Thoracic aorta (tissue), 2 donors: ENCODE data around the gene TOP3A. TPM values are rescaled to one million over a fixed set of nuclear protein-coding genes. Genes with fewer than 3 reads are reported as not detected.

ENCODE experiments used
- ATAC-seq: fragments of 150-250 bp; one replicate; pipeline ENCODE4 v1.8.0; 2017; ENCODE audit warnings: low read depth; ENCODE audit not compliant: insufficient number of reproducible peaks, low FRiP score
- DNase-seq: peaks from one replicate; pipeline ENCODE4 v3.0.0-alpha.2; 2020; ENCODE audit warnings: low spot score
- H3K27ac ChIP-seq, 2 donors: fragments of 200-600 bp; sonication (generic); 1 replicate in 1 of 2; 2 replicates in 1 of 2; pipeline ENCODE4 v1.5.1; 2016; ENCODE audit warnings: mild to moderate bottlenecking in 2 of 2, moderate library complexity in 2 of 2
- H3K27me3 ChIP-seq: fragments of 200-600 bp; sonication (generic); replicated peaks from 2 replicates; pipeline ENCODE4 v1.6.0; 2016; ENCODE audit warnings: mild to moderate bottlenecking; ENCODE audit not compliant: insufficient read depth
- H3K36me3 ChIP-seq: fragments of 200-600 bp; sonication (generic); one replicate; pipeline ENCODE4 v1.5.1; 2016
- H3K4me1 ChIP-seq, 2 donors: fragments of 200-600 bp; sonication (generic); 1 replicate in 1 of 2; 2 replicates in 1 of 2; pipeline versions ENCODE4 v1.5.1 to v1.6.0; 2016; ENCODE audit warnings: low read depth in 2 of 2, mild to moderate bottlenecking in 1 of 2; ENCODE audit not compliant: control insufficient read depth in 1 of 2
- H3K4me3 ChIP-seq: fragments of 200-600 bp; sonication (generic); 2 replicates; pipeline ENCODE4 v1.5.1; 2016; ENCODE audit warnings: mild to moderate bottlenecking
- H3K9me3 ChIP-seq: fragments of 200-600 bp; sonication (generic); 2 replicates; pipeline ENCODE4 v1.5.1; 2016
- CTCF ChIP-seq: fragments of 200-600 bp; sonication (generic); IDR thresholded peaks from one replicate; pipeline ENCODE4 v1.5.1; 2019; ENCODE audit warnings: antibody characterized with exemption
- total RNA-seq, 2 donors: library from RNA; depleted of rRNA; stranded (reverse); fragments of >200 nt; gene quantifications; one replicate each; pipeline versions ENCODE4 v1.1.0 to v1.2.3, GENCODE V29; 2016

The TOP3A gene
- total RNA-seq, 2 donors from 2014 or later = 33.4 to 54.6 TPM

DNA sequence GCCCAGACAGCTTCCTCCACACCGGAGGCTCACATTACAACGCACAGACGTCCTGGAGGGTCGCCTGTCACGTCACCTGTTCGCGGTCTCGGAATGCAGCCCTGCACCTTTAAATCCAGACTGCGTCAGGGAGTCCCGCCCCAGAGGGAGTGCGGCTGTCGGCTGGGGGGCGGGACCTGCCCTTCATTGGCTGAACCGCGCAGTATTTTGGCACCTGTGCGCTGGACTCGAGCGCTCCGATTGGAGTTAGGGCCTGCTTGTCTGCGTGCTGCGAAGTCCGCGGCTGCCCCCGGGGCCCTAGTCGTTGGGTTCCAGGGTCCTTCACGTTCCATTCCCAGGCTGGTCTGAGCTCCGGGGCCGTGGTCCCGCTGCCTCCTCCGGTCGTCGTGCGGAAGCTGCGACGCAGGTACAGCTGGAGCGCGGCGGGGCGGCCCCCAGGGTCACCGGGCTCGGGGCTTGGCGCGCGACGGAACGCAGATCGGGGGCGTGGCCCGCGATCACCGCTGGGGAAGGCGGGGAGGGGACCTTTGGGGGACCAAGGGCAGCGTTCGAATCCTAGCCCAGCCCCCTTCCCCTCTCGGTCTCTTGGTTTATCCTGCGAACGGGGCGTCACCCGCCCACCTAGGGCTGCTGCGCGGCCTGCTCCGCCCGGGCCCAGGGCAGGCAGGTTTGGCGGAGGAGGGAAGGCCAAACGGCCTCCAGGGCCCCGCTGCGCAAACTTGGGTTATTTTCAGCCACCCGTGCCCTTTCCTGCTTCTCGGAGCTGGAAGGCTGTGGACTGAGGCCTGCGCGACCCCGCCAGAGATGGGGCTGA lies 54.3 kb downstream of the TOP3A start, which contains the start of gene MIEF2:
Gene MIEF2, plus strand, starts transcription at position 331 of the 814 bp plus-strand sequence. CDS start 2,059 bp downstream, outside the sequence.
- Histone ChIP-seq H3K4me3 (peak within 1 kb of the TSS; percentile 85), H3K27me3 (no peaks in the 10 kb centered on the region), H3K27ac (peak within 1 kb of the TSS; percentile 96), H3K9me3 (no peaks in the 10 kb centered on the region), H3K36me3 (peaks cover 29% of the 10 kb centered on the region), H3K4me1 (peaks cover 29 to 48% of the 10 kb centered on the region in 2 donors)
- peak; percentile 72 for ATAC-seq
- DNase-seq = peak; percentile 74
- no peak for TF ChIP-seq CTCF

GRCh38 chr17:18259621-18260331 lies 55.0 kb downstream of the TOP3A start:
- H3K4me1 ChIP-seq = peaks cover 29 to 48% of the 10 kb centered on the region in 2 donors

DNA sequence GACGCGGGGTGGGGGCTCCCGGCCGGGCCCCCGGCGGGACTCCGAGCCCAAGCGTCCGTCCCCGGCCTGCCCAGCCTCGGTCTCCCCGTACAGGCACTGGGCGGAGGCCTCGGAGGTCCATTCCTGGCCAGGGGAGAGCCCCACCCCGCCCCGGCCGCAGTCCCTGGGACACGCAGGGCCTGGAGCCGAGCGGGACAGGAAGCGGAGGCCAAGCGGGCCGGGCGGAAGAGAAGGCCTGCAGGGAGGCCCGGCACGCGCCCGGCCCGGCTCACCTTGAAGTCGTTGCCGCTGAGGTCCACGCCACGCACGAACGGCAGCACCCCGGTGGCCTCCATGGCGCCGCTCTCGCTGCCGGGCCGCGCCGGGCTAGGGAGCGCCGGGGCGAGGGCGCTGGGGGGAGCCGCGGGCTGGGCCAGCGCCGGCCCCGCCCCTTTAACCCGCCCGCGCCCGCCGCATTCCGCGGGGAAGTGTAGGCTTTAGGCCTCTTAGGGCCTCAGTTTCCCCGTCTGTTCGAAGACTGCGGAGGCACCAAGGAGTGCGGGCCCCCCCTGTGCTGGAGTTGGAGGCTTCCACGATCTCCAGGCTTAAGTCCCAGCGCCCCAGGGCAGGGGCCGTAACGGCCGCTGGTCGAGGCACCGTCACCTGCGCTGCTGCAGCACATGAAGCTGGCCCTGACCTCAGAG lies 56.3 kb downstream of the TOP3A start, which contains the start of gene FLII:
Gene FLII, minus strand, starts transcription at position 383 of the 683 bp plus-strand sequence. Its CDS starts 48 bp downstream, at position 335.
- ATAC-seq (peak; percentile 54), DNase-seq (no peak)
- H3K27me3 ChIP-seq = no peaks in the 10 kb centered on the region
- H3K9me3 ChIP-seq = no peaks in the 10 kb centered on the region
- H3K36me3 ChIP-seq = peaks cover 30% of the 10 kb centered on the region
- peak within 1 kb of the TSS; percentile 98 for H3K4me3 ChIP-seq
- TF ChIP-seq CTCF = no peak
- H3K27ac ChIP-seq = peak within 1 kb of the TSS; percentile 95 to 99
- peaks cover 29 to 48% of the 10 kb centered on the region in 2 donors for H3K4me1 ChIP-seq

More at GRCh38 chr17:18259621-18260331, 55.0 kb downstream of the TOP3A start:
- peaks cover 29% of the 10 kb centered on the region for H3K36me3 ChIP-seq
- DNase-seq (no peak), ATAC-seq (no peak)
- H3K27ac ChIP-seq = peak overlapping the region; percentile 36 to 96
- TF ChIP-seq CTCF = no peak
- H3K27me3 ChIP-seq = no peaks in the 10 kb centered on the region
- H3K4me3 ChIP-seq = peak overlapping the region; percentile 85
- no peaks in the 10 kb centered on the region for H3K9me3 ChIP-seq

- no peak for TF ChIP-seq CTCF
- H3K4me1 ChIP-seq = peaks cover 29 to 45% of the 10 kb centered on the region in 2 donors
- peaks cover 29% of the 10 kb centered on the region for H3K36me3 ChIP-seq
- H3K9me3 ChIP-seq = no peaks in the 10 kb centered on the region
- H3K27ac ChIP-seq = peak overlapping the region; percentile 95 to 99
- H3K27me3 ChIP-seq = no peaks in the 10 kb centered on the region
- ATAC-seq = peak; percentile 47
- DNase-seq = peak; percentile 77
- peak overlapping the region; percentile 98 for H3K4me3 ChIP-seq
Observed at GRCh38 chr17:18257982-18258355, 56.8 kb downstream of the TOP3A start.
